Measurements from ENCODE around the gene PSMD8.
A peak's percentile ranks its signal among the peaks of the same experiment; 100 is the strongest.
"Not testable (repeated sequence)": the region's sequence is repeated elsewhere in the genome, so short reads cannot be mapped to it uniquely, and the experiment has no call there.

The PSMD8 gene

GRCh38 chr19:38362076-38362945 is 12.1 kb upstream of the PSMD8 start:
- DNase-seq = peak; percentile 91

GRCh38 chr19:38362946-38363688 is 11.3 kb upstream of the PSMD8 start:
- not testable (repeated sequence) for DNase-seq

GRCh38 chr19:38367041-38367440 is 7.3 kb upstream of the PSMD8 start:
- no peak for DNase-seq

GRCh38 chr19:38369584-38369983 is 4.8 kb upstream of the PSMD8 start:
- no peak for DNase-seq

GRCh38 chr19:38370299-38370698 is 4.1 kb upstream of the PSMD8 start:
- DNase-seq = no peak

- no peak for DNase-seq
Observed at GRCh38 chr19:38371081-38371480, 3.3 kb upstream of the PSMD8 start.

GRCh38 chr19:38373907-38374331 is 452 bp upstream of the PSMD8 start:
- no peak for DNase-seq

GRCh38 chr19:38375098-38375493 is 725 bp downstream of the PSMD8 start:
- DNase-seq = no peak

GRCh38 chr19:38375748-38376147 is 1.4 kb downstream of the PSMD8 start:
- no peak for DNase-seq

- no peak for DNase-seq
Observed at GRCh38 chr19:38376576-38376975, 2.2 kb downstream of the PSMD8 start.

- no peak for DNase-seq
Observed at GRCh38 chr19:38377052-38377451, 2.7 kb downstream of the PSMD8 start.

- no peak for DNase-seq
Observed at GRCh38 chr19:38378866-38379265, 4.5 kb downstream of the PSMD8 start.

- no peak for DNase-seq
Observed at GRCh38 chr19:38381138-38381537, 6.8 kb downstream of the PSMD8 start.

GRCh38 chr19:38383184-38383583 is 8.8 kb downstream of the PSMD8 start:
- no peak for DNase-seq

- no peak for DNase-seq
Observed at GRCh38 chr19:38383743-38384142, 9.4 kb downstream of the PSMD8 start.

GRCh38 chr19:38384209-38385027 is 10.0 kb downstream of the PSMD8 start:
- DNase-seq = no peak

- no peak for DNase-seq
Observed at GRCh38 chr19:38385057-38385803, 10.9 kb downstream of the PSMD8 start.

GRCh38 chr19:38385804-38386257 is 11.5 kb downstream of the PSMD8 start:
- DNase-seq = no peak

GRCh38 chr19:38386300-38386970 is 12.1 kb downstream of the PSMD8 start:
- DNase-seq = no peak

- no peak for DNase-seq
Observed at GRCh38 chr19:38386971-38387549, 12.7 kb downstream of the PSMD8 start.
